HL-60 (cell line): ENCODE measurements around the gene PTPRD.

Experiments used
- DNase-seq, 2 experiments: peaks; one replicate each; pipeline ENCODE4 v3.0.0-alpha.2; 2010 to 2020; ENCODE audit warnings: low read depth in 1 of 2, low spot score in 1 of 2
- H3K27ac ChIP-seq: fragments of 250-450 bp; sonication (Bioruptor Pico); replicated peaks from 2 replicates; pipeline ENCODE4 v1.5.1; 2020; ENCODE audit warnings: mild to moderate bottlenecking, moderate library complexity
- H3K27me3 ChIP-seq: fragments of 250-450 bp; sonication (Bioruptor Pico); 2 replicates; pipeline ENCODE4 v1.5.1; 2021; ENCODE audit warnings: mild to moderate bottlenecking, moderate library complexity; ENCODE audit not compliant: insufficient read depth, poor library complexity, severe bottlenecking
- H3K4me3 ChIP-seq: replicated peaks from 2 replicates; pipeline ENCODE4 v1.5.1; 2011; ENCODE audit warnings: mild to moderate bottlenecking, control low read depth, low read length; ENCODE audit not compliant: insufficient read depth
- GABPA ChIP-seq: IDR thresholded peaks from 2 replicates; pipeline ENCODE4 v1.6.1; 2012; ENCODE audit warnings: low read depth
- POLR2AphosphoS5 ChIP-seq: IDR thresholded peaks from 2 replicates; pipeline ENCODE4 v1.6.1; 2012; ENCODE audit warnings: low read depth
- SPI1 ChIP-seq: IDR thresholded peaks from 2 replicates; pipeline ENCODE4 v1.6.1; 2012; ENCODE audit warnings: low read depth, mild to moderate bottlenecking, borderline replicate concordance
- TF ChIP-seq, protein P1 (sequence below): IDR thresholded peaks from one replicate; pipeline ENCODE4 v1.5.1; 2011; ENCODE audit warnings: low read length, control low read depth, inconsistent platforms; ENCODE audit not compliant: insufficient read depth
- TF ChIP-seq, protein P2 (sequence below): IDR thresholded peaks from 2 replicates; pipeline ENCODE4 v1.6.1; 2012; ENCODE audit warnings: low read depth; ENCODE audit not compliant: insufficient replicate concordance

The PTPRD gene

DNA sequence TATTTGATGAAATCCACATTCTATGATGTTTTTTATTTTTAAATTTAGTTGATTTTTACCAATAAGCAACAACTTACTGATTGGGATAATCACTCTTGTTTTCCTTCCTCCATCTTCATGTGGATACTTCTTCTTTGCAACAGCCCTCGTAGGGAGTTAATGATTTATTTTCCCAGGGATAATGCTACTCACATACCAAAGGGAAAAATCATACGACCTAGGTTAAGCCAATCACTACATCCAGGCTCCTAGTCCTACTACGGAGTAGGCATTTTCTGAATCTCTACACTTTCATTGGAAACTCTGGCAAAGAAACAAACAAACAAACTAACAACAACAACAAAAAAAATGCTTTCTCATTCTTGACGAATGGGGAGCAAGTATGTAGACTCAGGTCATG lies 663.4 kb downstream of the PTPRD start:
- TF ChIP-seq POLR2AphosphoS5 (no peak), SPI1 (no peak), GABPA (no peak)
- TF ChIP-seq, protein P1, sequence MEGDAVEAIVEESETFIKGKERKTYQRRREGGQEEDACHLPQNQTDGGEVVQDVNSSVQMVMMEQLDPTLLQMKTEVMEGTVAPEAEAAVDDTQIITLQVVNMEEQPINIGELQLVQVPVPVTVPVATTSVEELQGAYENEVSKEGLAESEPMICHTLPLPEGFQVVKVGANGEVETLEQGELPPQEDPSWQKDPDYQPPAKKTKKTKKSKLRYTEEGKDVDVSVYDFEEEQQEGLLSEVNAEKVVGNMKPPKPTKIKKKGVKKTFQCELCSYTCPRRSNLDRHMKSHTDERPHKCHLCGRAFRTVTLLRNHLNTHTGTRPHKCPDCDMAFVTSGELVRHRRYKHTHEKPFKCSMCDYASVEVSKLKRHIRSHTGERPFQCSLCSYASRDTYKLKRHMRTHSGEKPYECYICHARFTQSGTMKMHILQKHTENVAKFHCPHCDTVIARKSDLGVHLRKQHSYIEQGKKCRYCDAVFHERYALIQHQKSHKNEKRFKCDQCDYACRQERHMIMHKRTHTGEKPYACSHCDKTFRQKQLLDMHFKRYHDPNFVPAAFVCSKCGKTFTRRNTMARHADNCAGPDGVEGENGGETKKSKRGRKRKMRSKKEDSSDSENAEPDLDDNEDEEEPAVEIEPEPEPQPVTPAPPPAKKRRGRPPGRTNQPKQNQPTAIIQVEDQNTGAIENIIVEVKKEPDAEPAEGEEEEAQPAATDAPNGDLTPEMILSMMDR = no peak
- TF ChIP-seq, protein P2, sequence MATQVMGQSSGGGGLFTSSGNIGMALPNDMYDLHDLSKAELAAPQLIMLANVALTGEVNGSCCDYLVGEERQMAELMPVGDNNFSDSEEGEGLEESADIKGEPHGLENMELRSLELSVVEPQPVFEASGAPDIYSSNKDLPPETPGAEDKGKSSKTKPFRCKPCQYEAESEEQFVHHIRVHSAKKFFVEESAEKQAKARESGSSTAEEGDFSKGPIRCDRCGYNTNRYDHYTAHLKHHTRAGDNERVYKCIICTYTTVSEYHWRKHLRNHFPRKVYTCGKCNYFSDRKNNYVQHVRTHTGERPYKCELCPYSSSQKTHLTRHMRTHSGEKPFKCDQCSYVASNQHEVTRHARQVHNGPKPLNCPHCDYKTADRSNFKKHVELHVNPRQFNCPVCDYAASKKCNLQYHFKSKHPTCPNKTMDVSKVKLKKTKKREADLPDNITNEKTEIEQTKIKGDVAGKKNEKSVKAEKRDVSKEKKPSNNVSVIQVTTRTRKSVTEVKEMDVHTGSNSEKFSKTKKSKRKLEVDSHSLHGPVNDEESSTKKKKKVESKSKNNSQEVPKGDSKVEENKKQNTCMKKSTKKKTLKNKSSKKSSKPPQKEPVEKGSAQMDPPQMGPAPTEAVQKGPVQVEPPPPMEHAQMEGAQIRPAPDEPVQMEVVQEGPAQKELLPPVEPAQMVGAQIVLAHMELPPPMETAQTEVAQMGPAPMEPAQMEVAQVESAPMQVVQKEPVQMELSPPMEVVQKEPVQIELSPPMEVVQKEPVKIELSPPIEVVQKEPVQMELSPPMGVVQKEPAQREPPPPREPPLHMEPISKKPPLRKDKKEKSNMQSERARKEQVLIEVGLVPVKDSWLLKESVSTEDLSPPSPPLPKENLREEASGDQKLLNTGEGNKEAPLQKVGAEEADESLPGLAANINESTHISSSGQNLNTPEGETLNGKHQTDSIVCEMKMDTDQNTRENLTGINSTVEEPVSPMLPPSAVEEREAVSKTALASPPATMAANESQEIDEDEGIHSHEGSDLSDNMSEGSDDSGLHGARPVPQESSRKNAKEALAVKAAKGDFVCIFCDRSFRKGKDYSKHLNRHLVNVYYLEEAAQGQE = no peak
- no peaks in the 10 kb centered on the region for H3K27me3 ChIP-seq
- H3K27ac ChIP-seq = no peak overlapping the region
- DNase-seq = no peak
- no peak overlapping the region for H3K4me3 ChIP-seq

DNA sequence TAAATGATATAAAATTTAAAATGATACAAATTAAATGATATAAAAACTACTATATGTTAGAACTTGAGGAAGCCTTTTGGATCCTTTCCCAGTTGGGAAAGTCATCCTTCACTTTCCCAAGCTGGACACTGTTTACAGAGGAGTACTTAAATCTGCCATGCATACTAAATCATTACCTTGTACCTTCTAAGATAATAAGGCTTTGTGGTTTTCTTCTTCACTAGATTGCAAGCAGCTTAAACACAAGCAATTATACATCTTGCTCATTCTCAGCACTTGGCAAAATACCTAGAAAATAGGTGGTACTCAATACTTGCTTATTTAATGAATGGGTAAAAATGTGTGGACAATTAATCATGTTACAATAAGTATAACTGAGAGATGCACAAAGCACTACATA lies 666.8 kb downstream of the PTPRD start:
- Histone ChIP-seq H3K27me3 (no peaks in the 10 kb centered on the region), H3K4me3 (no peak overlapping the region), H3K27ac (no peak overlapping the region)
- no peak for DNase-seq
- TF ChIP-seq, protein P2 = no peak
- TF ChIP-seq, protein P1 = no peak
- TF ChIP-seq POLR2AphosphoS5 (no peak), SPI1 (no peak), GABPA (no peak)

DNA sequence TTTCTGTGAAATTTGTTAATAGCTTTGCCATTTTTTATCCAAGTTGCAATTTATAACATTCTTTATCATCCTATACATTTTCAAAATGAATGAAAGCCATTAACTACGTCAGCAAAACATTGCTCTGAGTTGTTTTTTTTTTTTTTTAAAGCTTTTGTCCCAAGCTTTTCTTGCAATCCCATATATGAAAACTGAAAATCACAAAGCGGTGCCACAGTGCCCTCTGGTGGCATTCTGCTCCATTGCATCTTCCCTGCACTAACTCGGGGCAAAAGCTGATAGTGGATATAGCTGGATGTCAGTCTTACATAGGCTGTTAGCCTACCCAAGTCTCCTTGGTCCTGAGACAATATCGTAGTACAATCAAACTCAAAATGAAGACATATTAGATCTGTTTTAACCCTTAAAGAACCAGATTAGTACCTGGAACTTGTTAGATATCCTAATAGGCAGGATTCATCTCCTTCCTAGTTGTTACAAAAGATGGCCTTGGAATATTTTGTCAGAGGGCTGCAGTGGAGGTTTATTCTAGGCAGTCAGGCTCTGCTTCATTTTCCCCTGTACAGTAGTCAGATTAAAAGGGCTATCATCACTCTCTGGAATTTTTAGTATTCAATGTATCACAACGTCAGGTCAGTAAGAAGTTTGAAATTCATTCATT lies 669.9 kb downstream of the PTPRD start:
- TF ChIP-seq GABPA (no peak), SPI1 (no peak), POLR2AphosphoS5 (no peak)
- TF ChIP-seq, protein P1 = peak; percentile 93
- TF ChIP-seq, protein P2 = no peak
- DNase-seq = peak in 1 of 2 experiments; percentile 41
- Histone ChIP-seq H3K27ac (no peak overlapping the region), H3K27me3 (no peaks in the 10 kb centered on the region), H3K4me3 (no peak overlapping the region)
